ENCODE measurements around the gene USP49. TPM values are rescaled to one million over a fixed set of nuclear protein-coding genes. Genes with fewer than 3 reads are reported as not detected.
A peak's percentile ranks its signal among the peaks of the same experiment; 100 is the strongest.

USP49 gene
- total RNA-seq, 1 experiment from 2014 or later: 2.3 TPM

DNA sequence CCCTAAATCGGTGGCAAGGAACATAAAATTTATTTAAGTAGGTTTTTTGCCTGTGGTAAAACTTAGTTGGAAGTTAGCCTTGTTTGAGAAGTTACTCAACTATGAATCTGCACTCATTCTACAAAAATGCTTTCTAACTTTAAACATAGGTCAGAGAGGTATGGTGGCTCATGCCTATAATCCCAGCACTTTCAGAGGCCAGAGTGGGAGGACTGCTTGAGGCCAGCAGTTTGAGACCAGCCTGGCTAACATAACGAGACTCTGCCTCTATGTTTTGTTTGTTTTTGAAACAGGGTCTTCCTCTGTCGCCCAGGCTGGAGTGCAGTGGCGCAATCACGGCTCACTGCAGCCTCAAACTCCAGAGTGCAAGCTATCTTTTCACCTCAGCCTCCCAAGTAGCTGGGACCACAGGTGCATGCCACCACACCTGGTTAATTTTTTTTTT is 16.2 kb downstream of the USP49 start:
- intact Hi-C loops (cut with micrococcal nuclease): no loop called here
- Histone ChIP-seq H3K4me1 (ENCODE audit: insufficient read depth, low read length) (peaks cover 18% of the 10 kb centered on the region), H3K36me3 (ENCODE audit: low read depth, low read length) (no peaks in the 10 kb centered on the region), H3F3A (ENCODE audit: low read length, unreplicated experiment) (no peaks in the 10 kb centered on the region), H3K9me2 (replicated peaks; ENCODE audit: low read length) (no peaks in the 10 kb centered on the region), H3K27ac (ENCODE audit: low read length) (peak overlapping the region; percentile 8; the same call in 1 of the 2 replicates), H3K27me3 (ENCODE audit: low read length) (no peaks in the 10 kb centered on the region), H3K9me3 (ENCODE audit: low read length) (no peaks in the 10 kb centered on the region), H3K79me2 (ENCODE audit: low read length) (no peaks in the 10 kb centered on the region), H3K4me2 (ENCODE audit: low read length) (peak overlapping the region; percentile 57), H3K4me3 (ENCODE audit: low read length) (no peak overlapping the region; the same call in 1 of the 2 replicates), H3K9ac (ENCODE audit: low read length) (no peak overlapping the region), H4K20me1 (ENCODE audit: low read length) (no peaks in the 10 kb centered on the region), H2AFZ (ENCODE audit: low read length) (no peak overlapping the region)
- no TSS peak for BruUV-seq (replicated peaks)
- ChIA-PET POLR2A (ENCODE audit: unreplicated experiment) (no interaction called here), CTCF (no interaction called here)
- no peak for TF ChIP-seq CTCF (conservative IDR thresholded peaks at IDR 0.05; ENCODE audit: low read depth, low read length)
- no peak for TF ChIP-seq EZH2 (IDR thresholded peaks at IDR 0.05; ENCODE audit: low read length, unreplicated experiment)
- TF ChIP-seq EZH2phosphoT487 (IDR thresholded peaks at IDR 0.05; ENCODE audit: borderline replicate concordance, low read length): no peak
- peak; percentile 65 for DNase-seq
- ATAC-seq: peak; percentile 78

GRCh38 chr6:41878246-41878645 is 16.9 kb downstream of the USP49 start:
- no peak for TF ChIP-seq EZH2 (IDR thresholded peaks at IDR 0.05; ENCODE audit: low read length, unreplicated experiment)
- TF ChIP-seq EZH2phosphoT487 (IDR thresholded peaks at IDR 0.05; ENCODE audit: borderline replicate concordance, low read length): no peak
- no peak for TF ChIP-seq CTCF (conservative IDR thresholded peaks at IDR 0.05; ENCODE audit: low read depth, low read length)
- H3K27ac ChIP-seq (ENCODE audit: low read length): no peak overlapping the region
- H3K4me1 ChIP-seq (ENCODE audit: insufficient read depth, low read length): peaks cover 18% of the 10 kb centered on the region
- BruUV-seq (replicated peaks): no TSS peak
- H3K79me2 ChIP-seq (ENCODE audit: low read length): no peaks in the 10 kb centered on the region
- ChIA-PET POLR2A (ENCODE audit: unreplicated experiment) (interaction anchor here (0.7 kb wide), 1 partner anchor 17 kb away, joined by 4 read pairs; no protein-coding TSS in a partner anchor), CTCF (interaction anchor here (0.6 kb wide), 1 partner anchor 347 kb away, joined by 5 read pairs; no protein-coding TSS in a partner anchor)
- H2AFZ ChIP-seq (ENCODE audit: low read length): no peak overlapping the region
- no peaks in the 10 kb centered on the region for H3K27me3 ChIP-seq (ENCODE audit: low read length)
- H3K9me2 ChIP-seq (replicated peaks; ENCODE audit: low read length): no peaks in the 10 kb centered on the region
- no peaks in the 10 kb centered on the region for H3K9me3 ChIP-seq (ENCODE audit: low read length)
- ATAC-seq (peak; percentile 68), DNase-seq (peak; percentile 59)
- H4K20me1 ChIP-seq (ENCODE audit: low read length): no peaks in the 10 kb centered on the region
- no peak overlapping the region; the same call in 1 of the 2 replicates for H3K4me3 ChIP-seq (ENCODE audit: low read length)
- H3K36me3 ChIP-seq (ENCODE audit: low read depth, low read length): no peaks in the 10 kb centered on the region
- no peak overlapping the region for H3K9ac ChIP-seq (ENCODE audit: low read length)
- intact Hi-C loops (cut with micrococcal nuclease): no loop called here
- peak overlapping the region; percentile 57 for H3K4me2 ChIP-seq (ENCODE audit: low read length)
- no peaks in the 10 kb centered on the region for H3F3A ChIP-seq (ENCODE audit: low read length, unreplicated experiment)

GRCh38 chr6:41877051-41877680 is 18.0 kb downstream of the USP49 start:
- H3F3A ChIP-seq (ENCODE audit: low read length, unreplicated experiment): no peaks in the 10 kb centered on the region
- CTCF ChIA-PET: no interaction called here
- no peak overlapping the region for H3K4me3 ChIP-seq (ENCODE audit: low read length)
- H3K79me2 ChIP-seq (ENCODE audit: low read length): no peaks in the 10 kb centered on the region
- POLR2A ChIA-PET (ENCODE audit: unreplicated experiment): no interaction called here
- ATAC-seq: peak; percentile 48
- peaks cover 18% of the 10 kb centered on the region for H3K4me1 ChIP-seq (ENCODE audit: insufficient read depth, low read length)
- H3K9me2 ChIP-seq (replicated peaks; ENCODE audit: low read length): no peaks in the 10 kb centered on the region
- no peak overlapping the region for H2AFZ ChIP-seq (ENCODE audit: low read length)
- peak; percentile 16 for DNase-seq
- H4K20me1 ChIP-seq (ENCODE audit: low read length): no peaks in the 10 kb centered on the region
- no peak overlapping the region for H3K4me2 ChIP-seq (ENCODE audit: low read length)
- no peak overlapping the region for H3K9ac ChIP-seq (ENCODE audit: low read length)
- BruUV-seq (replicated peaks): no TSS peak
- no peak overlapping the region for H3K27ac ChIP-seq (ENCODE audit: low read length)
- no peaks in the 10 kb centered on the region for H3K27me3 ChIP-seq (ENCODE audit: low read length)
- H3K9me3 ChIP-seq (ENCODE audit: low read length): no peaks in the 10 kb centered on the region
- no peaks in the 10 kb centered on the region for H3K36me3 ChIP-seq (ENCODE audit: low read depth, low read length)
- TF ChIP-seq EZH2 (IDR thresholded peaks at IDR 0.05; ENCODE audit: low read length, unreplicated experiment): no peak
- TF ChIP-seq CTCF (conservative IDR thresholded peaks at IDR 0.05; ENCODE audit: low read depth, low read length): no peak
- no peak for TF ChIP-seq EZH2phosphoT487 (IDR thresholded peaks at IDR 0.05; ENCODE audit: borderline replicate concordance, low read length)
- intact Hi-C loops (cut with micrococcal nuclease): no loop called here

Measured in PC-3 (cell line).